Fibroblast of gingiva (primary cell): ENCODE data around the gene SLC6A3.

Source experiments
- DNase-seq: peaks from one replicate; pipeline ENCODE4 v3.0.0-alpha.2; 2011; ENCODE audit warnings: low read depth

The SLC6A3 gene

DNA sequence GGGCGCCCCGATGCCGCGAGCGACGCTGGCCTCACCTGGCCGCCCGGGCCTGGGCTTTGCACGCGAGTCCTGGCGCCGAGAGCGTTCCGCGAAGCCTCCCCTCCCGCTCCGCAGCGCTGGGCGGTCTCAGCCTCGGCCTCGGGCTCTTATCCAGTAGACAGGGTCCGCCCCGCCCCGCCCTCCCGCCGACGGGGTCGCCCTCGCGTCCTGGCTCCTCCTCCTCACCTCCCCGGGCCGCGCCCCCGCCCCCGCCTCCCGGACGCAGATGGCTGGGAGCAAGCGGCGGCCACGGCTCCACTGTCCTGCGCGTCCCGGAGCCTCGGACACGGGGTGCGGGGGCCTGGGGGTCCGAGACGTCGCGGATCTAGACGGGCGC lies at the start of gene SLC6A3:
Gene SLC6A3, minus strand, starts transcription at position 128 of the 376 bp plus-strand sequence. CDS start 2,243 bp downstream, outside the sequence.
- DNase-seq = no peak

DNA sequence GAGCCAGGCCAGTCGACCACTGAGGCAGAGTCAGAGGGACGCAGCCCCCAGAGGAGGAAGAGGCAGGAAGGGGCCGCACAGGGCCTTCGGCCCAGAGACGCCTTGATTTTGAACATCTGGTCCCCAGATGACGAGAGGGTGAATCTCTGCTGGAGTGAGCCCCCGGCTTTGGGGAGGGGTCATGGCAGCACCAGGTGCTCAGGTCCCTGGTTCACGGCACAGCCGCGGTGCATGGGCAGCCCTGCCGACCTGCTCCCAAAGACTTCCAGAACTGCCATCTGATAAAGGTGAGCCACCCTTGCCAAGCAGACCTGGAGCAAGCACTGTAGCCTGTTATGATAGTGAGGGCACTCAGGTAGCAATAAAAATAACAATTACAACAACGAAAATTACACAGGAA lies 48.7 kb upstream of the SLC6A3 start:
- no peak for DNase-seq

DNA sequence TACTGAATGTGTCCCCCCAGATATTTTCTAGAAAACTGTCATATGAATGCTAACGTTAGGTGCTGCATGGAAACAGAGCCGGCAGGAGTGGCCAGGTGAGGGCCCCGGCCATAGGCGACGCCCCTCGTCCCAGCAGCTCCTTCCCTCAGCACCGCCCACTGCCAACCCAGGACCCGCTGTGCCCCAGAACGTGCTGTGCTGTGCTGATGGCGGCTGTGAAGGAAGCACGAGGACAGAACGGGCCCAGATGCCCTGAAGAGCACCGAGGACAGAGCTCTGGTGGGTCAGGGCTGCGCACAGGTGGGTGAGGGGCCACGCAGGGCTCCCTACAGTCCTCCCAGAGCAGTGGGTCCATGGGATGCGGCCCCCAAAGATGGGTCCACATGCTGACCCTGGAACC lies 48.2 kb upstream of the SLC6A3 start:
- no peak for DNase-seq

DNA sequence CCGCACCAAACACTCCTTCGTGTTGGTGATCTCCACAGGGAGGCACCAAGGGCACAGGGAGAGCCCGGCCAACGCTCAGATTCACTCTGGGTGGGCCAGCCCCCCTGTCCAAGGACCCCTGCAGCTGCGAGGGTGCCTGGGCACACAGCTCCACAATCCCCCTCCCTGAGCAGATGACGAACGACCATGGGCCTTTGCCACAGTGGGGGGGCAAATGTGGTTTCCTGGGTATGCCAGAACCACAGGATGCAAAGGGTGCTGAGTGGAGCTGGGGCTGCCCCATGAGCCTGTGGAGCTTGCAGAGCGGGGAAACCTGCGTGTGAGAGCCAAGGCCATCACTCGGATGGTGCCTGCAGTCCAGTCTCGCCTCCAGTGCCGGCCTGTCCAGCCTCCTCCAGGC lies 47.5 kb upstream of the SLC6A3 start:
- DNase-seq = no peak

DNA sequence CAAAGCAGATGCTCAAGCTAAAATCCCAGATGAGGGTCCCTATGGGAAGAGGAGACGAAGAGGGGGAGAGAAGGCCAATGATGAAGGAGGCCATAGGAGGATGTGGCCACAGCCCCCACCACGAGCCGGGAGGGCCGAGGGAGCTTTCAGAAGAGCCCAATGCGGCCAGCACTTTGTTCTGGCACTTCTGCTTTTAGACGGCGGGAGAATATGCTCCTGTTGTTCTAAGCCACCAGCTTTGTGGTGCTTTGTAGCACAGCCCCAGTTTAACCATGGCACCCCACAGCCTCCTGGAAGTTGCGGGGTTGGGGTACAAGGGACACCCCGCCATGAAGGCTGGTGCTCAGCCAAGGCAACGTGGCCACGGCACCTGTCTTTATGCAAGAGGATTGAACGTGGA lies 45.1 kb upstream of the SLC6A3 start:
- no peak for DNase-seq

DNA sequence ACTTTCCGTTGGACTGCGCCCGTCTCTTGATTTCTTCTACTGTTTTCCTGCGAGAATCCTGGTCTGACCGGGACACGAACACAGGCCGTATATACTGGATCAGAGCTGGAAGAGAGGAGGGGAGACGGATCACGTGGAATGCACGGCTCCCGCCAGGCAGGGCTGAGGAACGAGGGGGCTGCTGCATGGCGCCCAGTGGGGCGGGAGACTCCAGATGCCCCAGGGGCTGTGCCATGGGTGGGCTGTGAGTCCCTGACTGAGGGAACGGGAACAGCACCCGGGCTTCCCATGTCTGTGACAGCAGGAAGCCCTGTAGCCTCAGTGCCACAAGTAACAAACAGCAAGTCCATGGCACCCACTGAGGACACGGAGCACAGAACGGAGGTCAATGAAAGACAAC lies 44.5 kb upstream of the SLC6A3 start:
- DNase-seq = no peak

GRCh38 chr5:1488882-1489680 lies 43.8 kb upstream of the SLC6A3 start:
- DNase-seq = peak; percentile 38

DNA sequence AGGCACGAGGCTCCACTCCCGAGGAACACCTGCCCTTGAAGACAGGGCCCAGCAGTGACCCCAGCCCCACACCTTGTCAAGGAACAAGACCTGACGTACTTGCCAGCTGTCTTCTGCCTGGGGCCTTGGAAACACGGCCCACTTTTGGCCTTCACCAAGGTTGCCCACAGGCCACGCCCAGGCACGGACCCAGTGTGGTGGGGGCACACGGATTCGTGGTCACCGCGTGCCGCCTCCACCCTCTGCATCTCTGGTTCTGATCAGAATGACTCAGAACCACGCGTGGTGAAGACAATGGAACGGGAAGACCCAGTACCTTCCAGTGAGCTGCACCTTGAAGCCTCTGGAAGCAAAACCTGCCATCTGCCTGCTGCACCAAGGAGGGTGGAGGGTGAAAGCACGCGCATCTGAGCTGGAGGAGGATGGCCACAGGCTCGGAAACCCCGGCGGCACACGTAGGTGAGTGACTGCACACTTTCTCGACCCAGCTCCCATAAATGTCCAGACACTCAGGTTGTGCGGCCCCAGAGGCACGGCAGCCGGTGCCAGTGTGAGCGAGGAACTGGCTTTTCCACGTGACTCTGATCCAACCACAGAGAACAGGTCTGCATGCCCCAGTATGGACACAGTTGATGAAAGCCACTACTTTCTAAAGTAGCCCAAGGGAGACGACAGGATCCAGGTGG lies 42.0 kb upstream of the SLC6A3 start:
- DNase-seq = no peak

DNA sequence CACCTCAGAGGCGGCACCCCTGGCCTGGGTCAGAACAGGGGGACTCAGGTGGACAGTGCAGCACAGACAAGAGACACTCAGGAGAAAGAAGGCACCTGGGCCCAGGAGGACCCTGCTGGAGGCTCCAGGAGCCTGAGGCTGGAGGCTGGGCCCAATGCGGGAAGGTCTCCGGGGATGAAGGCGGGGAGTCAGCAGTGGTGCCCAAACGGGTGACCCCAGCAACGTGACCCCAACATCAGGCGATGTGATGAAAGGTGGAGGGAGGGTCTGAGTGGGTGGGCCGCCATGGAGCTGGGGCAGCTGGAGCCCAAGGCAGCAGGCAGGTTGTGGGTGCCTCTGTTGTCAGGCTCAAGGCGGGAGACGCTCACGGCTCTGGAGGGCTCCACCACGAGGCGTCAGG lies 41.0 kb upstream of the SLC6A3 start:
- DNase-seq = no peak

DNA sequence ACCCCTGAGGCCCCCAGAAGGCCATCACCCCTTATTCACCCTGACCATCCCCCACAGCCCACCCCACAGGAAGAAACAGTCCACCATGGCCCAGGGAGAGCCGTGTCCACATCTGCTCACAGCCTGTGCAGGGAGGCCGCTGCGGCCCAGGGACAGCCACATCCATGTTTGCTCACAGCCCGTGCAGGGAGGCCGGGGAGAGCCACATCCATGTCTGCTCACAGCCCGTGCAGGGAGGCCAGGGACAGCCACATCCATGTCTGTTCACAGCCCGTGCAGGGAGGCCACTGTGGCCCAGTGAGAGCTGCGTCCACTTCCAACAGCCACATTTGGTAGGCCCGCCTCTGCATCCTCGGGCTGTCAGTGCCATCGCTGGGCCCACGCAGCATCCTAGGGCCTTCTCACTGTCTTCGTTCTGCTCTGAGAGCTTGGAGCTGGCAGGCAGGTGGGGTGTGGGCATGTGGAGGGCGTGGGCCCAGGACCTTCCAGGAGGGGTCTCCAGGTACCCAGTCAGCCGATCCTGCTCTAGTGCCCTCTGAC lies 40.4 kb upstream of the SLC6A3 start:
- DNase-seq = no peak

GRCh38 chr5:1484730-1485578 lies 39.7 kb upstream of the SLC6A3 start:
- no peak for DNase-seq

DNA sequence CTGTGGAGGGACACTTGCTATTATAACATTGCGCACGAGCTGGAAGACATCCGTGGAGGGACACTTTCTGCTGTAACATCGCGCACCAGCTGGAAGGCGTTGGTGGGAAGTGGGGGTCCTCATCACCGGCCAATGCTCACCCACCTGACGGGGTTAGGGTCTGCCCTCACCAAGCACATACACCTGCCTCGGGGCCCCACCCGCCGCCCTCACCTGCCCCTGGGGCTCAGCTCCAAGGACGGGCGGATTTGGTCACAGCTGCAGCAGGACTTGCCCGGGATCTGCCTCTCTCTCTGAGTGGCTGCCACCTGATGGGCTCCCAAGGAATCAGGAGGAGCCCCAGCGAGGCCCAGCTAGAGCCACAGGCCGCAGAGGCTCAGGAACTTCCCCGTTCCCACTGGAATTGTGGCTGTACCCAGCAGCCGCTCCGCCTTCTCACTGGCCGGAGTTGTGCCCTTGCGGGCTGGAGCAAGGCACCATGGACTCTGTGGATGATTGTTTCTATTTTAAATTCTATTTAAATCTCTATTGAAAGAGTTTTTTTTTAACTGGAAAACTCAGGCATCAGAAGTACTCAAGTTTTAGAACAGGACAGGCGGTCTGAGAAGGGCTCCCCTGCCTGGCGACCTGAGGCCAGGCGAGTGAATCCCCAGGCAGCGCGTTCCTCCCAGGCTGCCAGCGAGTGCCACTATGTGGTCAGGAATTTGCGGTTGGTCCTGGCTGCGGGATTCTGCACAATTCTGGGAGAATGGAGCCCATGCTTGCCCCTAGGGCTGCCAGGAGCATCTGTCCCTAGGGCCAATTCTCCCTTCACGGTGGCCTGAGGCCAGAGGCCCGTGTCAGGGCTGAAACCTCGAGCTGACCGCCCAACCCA lies 38.9 kb upstream of the SLC6A3 start:
- DNase-seq = no peak

DNA sequence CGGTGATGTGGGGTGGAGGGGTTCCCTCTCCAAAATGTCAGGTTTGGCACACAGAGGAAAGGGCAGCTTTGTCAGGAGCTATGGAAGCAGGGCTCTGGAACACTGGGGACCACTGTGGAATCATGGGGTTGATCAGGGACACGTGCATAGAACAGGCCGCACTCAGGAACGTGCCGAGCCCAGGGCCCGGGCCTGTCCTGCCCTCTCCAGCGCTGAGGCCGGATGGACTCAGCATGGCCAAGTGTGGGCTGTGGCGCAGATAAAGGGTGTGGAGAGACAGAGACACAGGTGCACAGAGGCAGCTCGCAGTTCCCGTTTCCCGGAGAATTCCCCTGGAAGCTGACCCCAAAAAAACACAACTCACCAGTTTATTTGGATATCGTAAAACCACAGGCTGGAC lies 37.8 kb upstream of the SLC6A3 start:
- no peak for DNase-seq

- DNase-seq = no peak
Observed at GRCh38 chr5:1481959-1482331, 36.7 kb upstream of the SLC6A3 start.

DNA sequence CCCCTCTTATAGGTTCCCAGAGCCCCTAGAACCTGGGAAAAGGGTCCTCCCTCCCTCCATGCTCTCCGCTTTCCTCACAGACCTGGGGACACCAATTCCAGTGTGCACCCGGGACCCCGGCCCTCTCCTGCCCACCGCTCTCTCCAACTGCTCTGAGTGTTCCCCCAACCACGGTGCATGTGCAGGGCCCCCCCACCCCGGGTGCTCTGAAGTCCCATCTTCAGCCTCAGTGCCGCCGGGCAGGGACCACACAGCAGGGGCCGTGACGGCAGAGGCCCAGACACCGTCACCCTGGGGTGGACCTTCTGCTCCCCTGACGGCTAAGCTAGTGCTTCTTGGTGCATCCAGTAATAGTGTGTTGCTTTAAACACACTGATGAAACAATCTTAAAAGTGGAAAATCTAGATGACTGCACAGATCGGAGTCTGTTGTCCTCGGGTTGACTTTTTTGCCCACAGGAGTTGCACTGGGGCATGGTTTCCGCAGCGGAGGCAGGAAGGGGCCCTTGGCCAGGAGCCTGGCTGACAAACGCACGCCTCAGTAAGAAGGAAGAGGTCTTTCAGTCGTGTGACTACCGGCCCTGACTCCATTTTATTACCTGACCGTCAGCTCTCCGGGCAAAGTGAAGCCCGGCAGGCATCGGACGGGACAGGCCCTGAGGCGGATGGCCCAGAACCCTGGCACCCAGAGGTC lies 36.2 kb upstream of the SLC6A3 start:
- DNase-seq = no peak

GRCh38 chr5:1480806-1481205 lies 35.6 kb upstream of the SLC6A3 start:
- no peak for DNase-seq

DNA sequence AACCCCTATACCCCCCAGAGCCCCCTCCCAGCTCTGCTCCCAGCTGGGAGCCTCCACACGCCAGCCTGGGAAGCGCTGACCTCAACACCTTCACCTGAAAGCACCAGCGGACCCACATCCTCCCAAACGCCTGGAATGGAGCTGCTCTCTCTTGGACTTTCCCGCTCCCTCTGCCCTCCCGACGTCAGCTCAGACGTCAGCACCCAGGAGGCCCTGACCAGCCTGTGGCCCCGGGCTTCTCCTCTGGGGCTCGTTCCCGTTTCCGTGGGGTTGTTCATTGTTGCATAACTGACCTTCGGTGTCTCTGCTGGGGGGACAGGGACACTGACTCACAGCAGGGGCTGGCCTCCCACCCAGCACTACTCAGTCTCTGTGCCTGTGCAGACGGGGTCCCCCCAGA lies 35.0 kb upstream of the SLC6A3 start:
- no peak for DNase-seq

DNA sequence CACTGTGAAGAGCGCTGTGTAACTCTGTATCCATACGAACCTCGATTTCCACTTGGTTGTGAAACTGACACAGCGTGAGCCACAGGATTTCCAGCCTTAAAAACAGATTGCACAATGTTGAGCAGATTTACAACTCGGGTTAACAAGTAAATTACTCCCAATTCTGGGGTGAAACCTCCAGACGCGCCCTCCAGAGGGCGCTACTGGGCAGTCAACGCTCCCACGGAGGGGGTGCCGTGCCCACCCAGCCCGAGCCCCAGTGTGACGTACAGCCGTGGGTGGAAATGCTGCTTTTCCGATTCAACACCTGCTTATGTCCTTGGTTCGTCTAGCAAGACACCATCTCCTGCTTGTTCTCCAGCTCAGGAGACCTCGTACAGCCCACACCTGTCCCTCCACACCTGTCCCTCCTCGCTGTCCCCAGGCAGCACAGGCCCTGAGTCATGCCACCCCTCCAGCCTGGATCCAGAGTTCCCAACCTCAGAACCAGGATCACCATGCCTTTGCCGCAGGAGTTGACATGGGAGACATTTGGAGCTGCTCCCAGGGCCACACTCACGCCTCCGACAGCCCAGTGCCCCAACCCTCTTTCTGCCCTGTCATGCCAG lies 34.4 kb upstream of the SLC6A3 start:
- peak; percentile 81 for DNase-seq

- DNase-seq = no peak
Observed at GRCh38 chr5:1479066-1479465, 33.8 kb upstream of the SLC6A3 start.

- DNase-seq = no peak
Observed at GRCh38 chr5:1478271-1479035, 33.2 kb upstream of the SLC6A3 start.
